Immature natural killer cell (primary cell): ENCODE measurements around the gene FABP3. TPM values are rescaled to one million over a fixed set of nuclear protein-coding genes. Genes with fewer than 3 reads are reported as not detected.

Experiments
- DNase-seq, 3 donors: peaks; one replicate each; pipeline ENCODE4 v3.0.0; 2022; ENCODE audit warnings: mixed read lengths in 1 of 3
- H3K27ac Mint-ChIP-seq, 6 donors: one replicate each; pipeline ENCODE4 v1.8.0; 2020; ENCODE audit warnings: mixed read lengths in 6 of 6, mild to moderate bottlenecking in 5 of 6, inconsistent platforms in 4 of 6, moderate library complexity in 3 of 6
- H3K27me3 Mint-ChIP-seq, 3 donors: one replicate each; pipeline ENCODE4 v1.8.0; 2020 to 2021; ENCODE audit warnings: low read depth in 3 of 3, mild to moderate bottlenecking in 3 of 3, mixed read lengths in 3 of 3, moderate library complexity in 3 of 3, inconsistent platforms in 1 of 3
- H3K36me3 Mint-ChIP-seq, 3 donors: one replicate each; pipeline ENCODE4 v1.8.0; 2020; ENCODE audit warnings: mixed read lengths in 3 of 3, inconsistent platforms in 2 of 3, mild to moderate bottlenecking in 2 of 3
- H3K4me1 Mint-ChIP-seq, 2 donors: one replicate each; pipeline ENCODE4 v1.8.0; 2020; ENCODE audit warnings: inconsistent platforms in 2 of 2, mild to moderate bottlenecking in 2 of 2, mixed read lengths in 2 of 2, moderate library complexity in 1 of 2
- H3K4me3 Mint-ChIP-seq, 5 donors: one replicate each; pipeline ENCODE4 v1.8.0; 2020; ENCODE audit warnings: mild to moderate bottlenecking in 5 of 5, mixed read lengths in 5 of 5, inconsistent platforms in 3 of 5, moderate library complexity in 3 of 5
- H3K9me3 Mint-ChIP-seq, 6 donors: one replicate each; pipeline ENCODE4 v1.8.0; 2020; ENCODE audit warnings: mild to moderate bottlenecking in 6 of 6, mixed read lengths in 6 of 6, inconsistent platforms in 4 of 6, moderate library complexity in 3 of 6
- polyA plus RNA-seq, 3 donors: library from polyadenylated mRNA; unstranded; fragments of 300-500 nt; fragmentation: Illumina TruSeq; gene quantifications; one replicate each; pipeline ENCODE4 v1.2.3, GENCODE V29; 2021

The FABP3 gene
- polyA plus RNA-seq, 3 donors from 2014 or later: not detected

DNA sequence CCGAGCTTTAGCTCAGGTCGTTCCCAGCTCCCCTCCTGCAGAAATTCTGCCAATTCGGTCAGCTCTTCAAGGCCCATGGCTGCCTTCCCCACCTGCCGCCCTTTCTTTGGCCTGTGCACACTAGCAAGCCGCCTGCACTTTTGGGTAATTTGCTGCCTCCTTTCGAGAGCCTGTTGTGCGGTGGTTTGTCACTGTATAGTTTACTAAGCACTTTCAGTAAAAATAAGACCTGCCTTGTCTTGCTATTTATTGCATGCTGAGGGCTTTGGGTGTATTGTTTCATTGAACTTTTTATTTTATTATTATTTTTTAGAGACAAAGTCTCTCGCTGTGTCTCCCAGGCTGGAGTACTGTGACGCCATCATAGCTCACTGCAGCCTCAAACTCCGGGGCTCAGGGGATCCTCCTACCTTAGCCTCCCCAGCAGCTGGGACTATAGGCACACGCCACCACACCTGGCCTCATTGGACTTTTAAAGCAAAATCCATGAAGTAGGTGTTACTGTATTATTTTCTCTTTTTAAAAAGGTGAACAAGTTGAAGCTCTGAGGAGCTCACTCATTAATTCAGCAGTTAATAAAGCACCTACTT lies 1.1 kb upstream of the FABP3 start:
- Mint-ChIP-seq H3K4me1 (peaks cover 18% of the 10 kb centered on the region in 2 donors), H3K27ac (peak overlapping the region in 4 of 6 donors; percentile 36 to 79 (median 44)), H3K9me3 (no peaks in the 10 kb centered on the region), H3K36me3 (peaks cover 0 to 3% (median 0%) of the 10 kb centered on the region in 3 donors), H3K27me3 (peaks cover 0 to 7% (median 4%) of the 10 kb centered on the region in 3 donors), H3K4me3 (peak overlapping the region; percentile 82 to 93 (median 91))
- no peak for DNase-seq

DNA sequence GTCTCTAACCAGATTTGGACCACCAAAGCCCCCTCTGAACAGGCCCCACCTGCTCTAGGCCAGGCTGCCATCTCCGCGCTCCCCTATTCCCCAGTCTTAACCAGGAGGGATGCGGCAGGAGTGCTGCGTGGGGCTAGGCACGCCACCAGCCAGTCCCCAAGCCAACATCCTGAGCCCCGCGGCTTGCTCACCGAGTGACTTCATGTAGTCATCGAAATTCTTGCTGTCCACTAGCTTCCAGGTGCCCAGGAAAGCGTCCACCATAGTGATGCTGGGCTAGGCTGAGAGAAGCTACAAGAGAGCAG lies 173 bp downstream of the FABP3 start:
- Mint-ChIP-seq H3K27me3 (peaks cover 0 to 4% (median 4%) of the 10 kb centered on the region in 3 donors), H3K27ac (peak overlapping the region in 1 of 6 donors; percentile 58)
- no peak for DNase-seq

DNA sequence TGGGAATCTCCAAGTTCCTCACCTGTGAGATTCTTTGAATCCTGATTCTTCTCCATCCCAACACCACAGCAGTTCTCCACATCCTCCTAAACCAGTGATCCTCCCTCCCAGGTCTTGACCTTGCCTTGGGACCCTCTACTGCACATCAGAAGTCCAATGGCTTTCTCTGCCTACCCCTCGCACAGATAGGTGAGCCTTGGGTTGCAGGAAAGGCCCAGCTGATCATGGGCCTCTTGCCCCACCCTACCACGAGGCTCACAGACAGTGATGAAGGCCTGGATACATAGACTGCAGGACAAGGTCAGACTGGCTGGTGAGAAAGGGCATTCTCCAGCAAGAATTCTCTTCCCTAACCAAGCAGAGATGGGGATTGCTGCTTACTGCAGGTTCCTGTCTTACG lies 825 bp downstream of the FABP3 start:
- DNase-seq: no peak
- Mint-ChIP-seq H3K27ac (peak overlapping the region in 1 of 6 donors; percentile 58), H3K27me3 (peaks cover 0 to 4% (median 4%) of the 10 kb centered on the region in 3 donors), H3K4me3 (peak overlapping the region in 3 of 5 donors; percentile 22 to 91 (median 63)), H3K9me3 (no peaks in the 10 kb centered on the region), H3K36me3 (peaks cover 0 to 5% (median 0%) of the 10 kb centered on the region in 3 donors), H3K4me1 (peaks cover 18% of the 10 kb centered on the region in 2 donors)

More for the DNA sequence above, 173 bp downstream of the FABP3 start:
- H3K36me3 Mint-ChIP-seq: peaks cover 0 to 5% (median 0%) of the 10 kb centered on the region in 3 donors
- H3K9me3 Mint-ChIP-seq: no peaks in the 10 kb centered on the region
- H3K4me3 Mint-ChIP-seq: peak overlapping the region; percentile 17 to 92 (median 63)
- peaks cover 18% of the 10 kb centered on the region in 2 donors for H3K4me1 Mint-ChIP-seq

DNA sequence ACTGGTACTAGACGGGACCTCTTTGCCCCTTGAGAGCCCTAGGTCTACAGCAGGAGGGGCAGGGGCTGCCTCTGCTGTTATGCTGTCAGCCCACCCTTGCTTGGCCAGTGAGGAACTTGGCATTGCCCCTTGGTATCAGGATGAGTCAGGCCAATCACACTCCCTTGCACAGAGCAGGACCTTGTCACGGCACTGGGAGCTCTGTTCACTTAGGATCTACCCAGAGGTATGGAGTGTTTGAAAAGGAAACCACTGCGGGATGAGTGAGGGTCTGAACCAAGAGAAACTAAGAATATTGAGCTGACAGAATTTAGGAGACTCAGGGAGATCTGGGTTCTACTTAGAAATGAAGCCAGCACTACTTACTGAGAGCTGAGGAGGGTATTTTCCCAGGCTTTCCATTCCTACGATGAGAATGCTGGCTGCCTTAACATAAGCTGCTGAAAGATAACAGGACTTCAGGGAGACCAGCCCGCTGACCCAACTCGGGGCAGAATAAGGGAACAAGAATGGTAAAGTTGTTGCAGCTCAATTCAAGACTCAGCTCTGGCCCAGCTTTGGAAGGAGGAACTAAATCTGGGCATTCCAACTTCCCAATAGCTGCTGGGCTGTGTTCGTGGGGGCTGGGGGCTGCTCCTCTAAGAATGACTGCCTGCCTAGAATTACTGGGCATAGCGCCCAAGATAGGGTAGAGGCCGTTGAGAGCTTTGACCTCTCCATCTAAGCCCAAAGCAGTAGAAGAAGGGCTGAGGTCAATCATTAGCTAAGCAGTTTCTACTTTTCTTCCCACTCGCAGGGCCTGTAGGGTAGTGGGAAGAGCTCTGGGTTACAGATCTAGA lies 1.5 kb downstream of the FABP3 start:
- H3K4me1 Mint-ChIP-seq: peaks cover 18% of the 10 kb centered on the region in 2 donors
- DNase-seq: no peak
- peaks cover 0 to 8% (median 0%) of the 10 kb centered on the region in 3 donors for H3K36me3 Mint-ChIP-seq
- H3K27me3 Mint-ChIP-seq: peaks cover 0 to 2% (median under 1%) of the 10 kb centered on the region in 3 donors
- H3K9me3 Mint-ChIP-seq: no peaks in the 10 kb centered on the region
- no peak overlapping the region for H3K27ac Mint-ChIP-seq
- H3K4me3 Mint-ChIP-seq: peak overlapping the region in 1 of 5 donors; percentile 34

DNA sequence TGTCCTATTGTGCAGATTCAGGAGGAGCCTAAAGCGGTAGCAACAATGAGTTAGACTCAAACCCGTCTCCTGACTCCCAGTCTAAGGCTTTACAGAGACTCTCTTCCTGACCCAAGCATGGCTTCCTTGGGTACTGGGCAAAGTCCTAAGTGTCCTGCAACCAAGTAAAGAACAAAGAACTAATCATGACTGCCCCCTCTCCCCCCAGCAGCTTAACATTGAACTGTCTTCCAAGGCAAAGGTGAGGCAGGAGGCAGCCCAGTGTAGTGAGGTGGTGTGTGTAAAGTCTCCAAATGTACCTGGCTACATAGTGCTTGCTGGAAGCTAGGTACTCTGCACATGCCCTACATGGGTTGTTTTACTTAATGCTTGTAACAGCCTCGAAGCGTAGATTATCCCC lies 2.3 kb downstream of the FABP3 start:
- Mint-ChIP-seq H3K36me3 (peaks cover 0 to 13% (median 4%) of the 10 kb centered on the region in 3 donors), H3K4me1 (peaks cover 18% of the 10 kb centered on the region in 2 donors), H3K9me3 (no peaks in the 10 kb centered on the region), H3K27me3 (peaks cover 0 to 2% (median 0%) of the 10 kb centered on the region in 3 donors), H3K4me3 (no peak overlapping the region), H3K27ac (no peak overlapping the region)
- no peak for DNase-seq

DNA sequence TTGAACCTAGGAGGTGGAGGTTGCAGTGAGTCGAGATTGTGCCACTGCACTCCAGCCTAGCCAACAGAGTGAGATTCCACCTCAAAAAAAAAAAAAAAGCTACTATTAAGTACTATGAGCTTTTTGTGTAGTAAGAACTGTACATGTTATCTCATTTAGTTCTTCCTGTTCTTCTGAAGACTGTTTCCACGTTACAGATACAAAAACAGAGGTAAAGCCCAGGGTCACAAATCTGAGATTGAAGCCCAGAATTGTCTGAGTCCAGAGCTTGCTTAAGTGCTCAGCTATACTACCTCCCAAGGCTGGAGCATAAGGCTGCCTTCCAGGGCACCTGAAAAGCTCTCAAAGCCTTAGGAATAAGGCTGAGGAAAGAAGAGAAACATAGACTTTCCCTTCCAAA lies 2.9 kb downstream of the FABP3 start:
- Mint-ChIP-seq H3K4me1 (peaks cover 18% of the 10 kb centered on the region in 2 donors), H3K27me3 (peaks cover 0 to 2% (median 0%) of the 10 kb centered on the region in 3 donors), H3K9me3 (no peaks in the 10 kb centered on the region), H3K36me3 (peaks cover 2 to 17% (median 8%) of the 10 kb centered on the region in 3 donors), H3K27ac (no peak overlapping the region), H3K4me3 (no peak overlapping the region)
- DNase-seq: no peak

DNA sequence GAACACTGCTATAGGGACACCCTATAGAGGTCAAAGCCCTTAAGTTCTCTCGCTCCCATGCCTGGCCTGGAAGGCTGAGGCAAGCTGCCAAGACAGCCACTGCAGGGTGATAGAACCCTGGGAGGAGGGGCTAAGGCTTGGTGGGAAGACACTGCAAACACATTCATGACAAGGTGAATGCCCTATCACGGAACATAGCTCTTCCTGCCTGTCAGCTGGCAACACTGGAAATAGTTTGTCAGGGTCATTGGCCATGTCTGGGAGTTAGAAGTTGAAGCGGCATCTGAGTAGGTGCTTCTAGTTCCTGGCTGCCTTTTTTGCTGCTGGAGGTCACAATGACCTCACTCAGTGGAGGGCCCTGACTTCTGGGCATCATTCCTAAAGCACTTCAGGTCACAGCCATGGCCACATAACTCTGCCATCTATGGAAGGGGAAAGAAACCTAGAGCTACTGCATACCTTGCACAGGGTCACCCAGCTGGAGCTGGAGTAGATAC lies 4.2 kb downstream of the FABP3 start:
- no peak overlapping the region for H3K4me3 Mint-ChIP-seq
- peaks cover 10 to 29% (median 19%) of the 10 kb centered on the region in 3 donors for H3K36me3 Mint-ChIP-seq
- peaks cover 0 to 3% (median 0%) of the 10 kb centered on the region in 3 donors for H3K27me3 Mint-ChIP-seq
- no peaks in the 10 kb centered on the region for H3K9me3 Mint-ChIP-seq
- no peak overlapping the region for H3K27ac Mint-ChIP-seq
- no peak for DNase-seq
- H3K4me1 Mint-ChIP-seq: peaks cover 13% of the 10 kb centered on the region in 2 donors

DNA sequence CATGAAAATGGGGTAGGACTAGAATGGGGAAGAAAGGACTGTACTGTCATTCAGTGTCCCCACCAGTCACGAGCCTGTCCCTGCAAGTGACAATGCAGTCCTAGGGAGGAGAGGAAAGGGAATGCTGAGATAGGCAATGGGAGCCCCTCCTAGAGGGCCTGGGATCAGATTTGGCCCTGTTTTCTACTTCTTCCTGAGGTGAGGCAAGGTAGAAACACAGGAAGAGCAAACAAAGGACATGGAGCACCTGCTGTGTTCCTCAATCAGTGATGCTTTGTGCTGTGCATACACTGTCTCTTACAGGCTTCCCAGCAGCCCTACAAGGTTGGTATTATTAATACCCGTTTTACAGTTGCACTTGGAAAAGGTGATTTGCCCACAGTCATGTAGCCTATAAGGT lies 6.1 kb downstream of the FABP3 start:
- peaks cover 0 to 1% (median 0%) of the 10 kb centered on the region in 3 donors for H3K27me3 Mint-ChIP-seq
- H3K4me3 Mint-ChIP-seq: no peak overlapping the region
- H3K9me3 Mint-ChIP-seq: no peaks in the 10 kb centered on the region
- no peak for DNase-seq
- no peaks in the 10 kb centered on the region for H3K4me1 Mint-ChIP-seq
- no peak overlapping the region for H3K27ac Mint-ChIP-seq
- peaks cover 13 to 29% (median 23%) of the 10 kb centered on the region in 3 donors for H3K36me3 Mint-ChIP-seq

DNA sequence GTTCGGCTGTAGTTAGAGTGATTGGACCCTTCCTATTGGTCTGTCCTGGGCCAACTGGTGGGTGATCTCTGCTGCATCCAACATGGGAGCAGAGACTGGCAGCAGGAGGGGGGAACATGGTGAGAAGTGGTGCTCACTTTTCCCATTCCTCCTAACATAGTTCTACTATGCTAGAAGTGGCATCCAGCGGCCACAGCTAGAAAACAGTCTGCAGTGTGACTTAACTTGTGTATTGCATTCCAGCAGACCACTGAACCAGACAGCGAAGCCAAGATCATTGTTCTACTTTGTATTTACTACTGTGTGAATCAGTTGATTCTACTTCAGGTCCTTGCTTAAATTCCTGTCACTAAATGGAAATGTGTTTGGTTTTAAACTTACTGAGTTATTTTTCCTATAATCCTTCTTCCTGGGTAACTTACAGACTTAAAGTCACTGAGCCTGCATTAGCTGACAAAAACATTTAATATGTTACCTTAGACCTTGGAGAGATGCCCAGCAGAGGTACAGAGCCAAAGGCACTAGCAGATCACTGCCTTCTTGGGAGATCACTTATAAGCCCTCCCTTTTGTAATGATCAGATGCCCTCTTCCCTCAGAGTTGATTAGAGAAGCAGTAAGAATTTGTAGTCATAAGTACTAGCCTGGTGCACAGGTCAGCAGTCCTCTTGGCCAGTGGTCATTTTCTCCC lies 8.2 kb downstream of the FABP3 start:
- peaks cover 13 to 31% (median 27%) of the 10 kb centered on the region in 3 donors for H3K36me3 Mint-ChIP-seq
- H3K4me3 Mint-ChIP-seq: no peak overlapping the region
- H3K27ac Mint-ChIP-seq: no peak overlapping the region
- no peak for DNase-seq
- no peaks in the 10 kb centered on the region for H3K4me1 Mint-ChIP-seq
- no peaks in the 10 kb centered on the region for H3K9me3 Mint-ChIP-seq
- peaks cover 0 to 1% (median 0%) of the 10 kb centered on the region in 3 donors for H3K27me3 Mint-ChIP-seq

DNA sequence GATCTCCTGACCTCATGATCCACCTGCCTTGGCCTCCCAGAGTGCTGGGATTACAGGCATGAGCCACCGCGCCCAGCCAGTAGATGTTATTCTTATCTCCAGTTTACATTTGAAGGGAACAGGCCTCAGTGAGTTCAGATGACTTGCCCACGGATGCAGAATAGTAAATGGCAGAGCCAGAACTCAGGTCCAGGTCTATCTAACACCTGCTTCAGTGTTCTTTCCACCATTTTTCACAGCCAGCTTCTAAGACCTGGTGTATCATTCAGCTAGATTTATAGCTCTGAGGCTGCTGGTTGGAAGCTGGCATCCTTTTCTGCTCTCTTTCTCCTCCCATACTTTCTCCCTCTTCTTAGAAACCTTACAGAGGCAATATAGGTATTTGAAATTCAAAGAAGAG lies 10.8 kb downstream of the FABP3 start:
- no peaks in the 10 kb centered on the region for H3K4me1 Mint-ChIP-seq
- no peak overlapping the region for H3K4me3 Mint-ChIP-seq
- peaks cover 0 to 1% (median 0%) of the 10 kb centered on the region in 3 donors for H3K27me3 Mint-ChIP-seq
- no peak for DNase-seq
- no peaks in the 10 kb centered on the region for H3K9me3 Mint-ChIP-seq
- no peak overlapping the region for H3K27ac Mint-ChIP-seq
- peaks cover 24 to 43% (median 36%) of the 10 kb centered on the region in 3 donors for H3K36me3 Mint-ChIP-seq

DNA sequence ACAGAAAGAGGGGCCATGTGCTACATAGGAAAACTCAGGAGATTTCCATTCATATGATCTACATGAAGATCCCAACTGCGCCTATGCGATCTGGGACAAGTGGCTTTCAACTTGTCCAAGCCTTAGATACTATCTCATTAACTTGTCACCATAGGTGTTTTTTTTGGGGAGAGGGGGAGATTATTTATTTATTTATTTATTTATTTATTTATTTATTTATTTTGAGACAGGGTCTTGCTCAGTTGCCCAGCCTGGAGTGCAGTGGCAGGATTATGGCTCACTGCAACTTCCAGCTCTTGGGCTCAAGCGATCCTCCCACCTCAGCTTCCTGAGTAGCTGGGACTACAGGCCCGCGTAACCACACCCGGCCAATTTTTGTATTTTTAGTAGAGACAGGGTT lies 11.3 kb downstream of the FABP3 start:
- DNase-seq: no peak
- Mint-ChIP-seq H3K27ac (no peak overlapping the region), H3K36me3 (peaks cover 24 to 43% (median 36%) of the 10 kb centered on the region in 3 donors), H3K27me3 (peaks cover 0 to 1% (median 0%) of the 10 kb centered on the region in 3 donors), H3K4me3 (no peak overlapping the region), H3K4me1 (no peaks in the 10 kb centered on the region), H3K9me3 (no peaks in the 10 kb centered on the region)

DNA sequence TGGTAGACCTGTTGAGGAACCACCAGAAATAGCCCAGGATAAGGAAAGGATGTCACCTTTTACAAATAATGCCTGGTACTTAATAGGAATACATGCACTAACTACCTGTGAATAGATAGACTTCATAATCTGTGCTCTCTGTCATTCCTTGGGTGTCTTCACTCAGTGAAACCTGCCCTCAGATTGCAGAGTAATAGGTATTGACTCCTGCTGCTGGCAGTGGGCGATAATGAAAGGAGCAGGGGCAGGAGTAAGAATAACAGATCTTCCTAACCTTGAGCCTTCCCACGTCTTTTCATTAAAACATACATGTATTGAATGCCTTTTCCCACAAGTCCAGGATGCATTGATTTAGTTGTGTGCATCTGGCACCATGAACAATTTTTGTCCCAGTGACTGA lies 16.4 kb downstream of the FABP3 start:
- Mint-ChIP-seq H3K27me3 (no peaks in the 10 kb centered on the region), H3K36me3 (peaks cover 19 to 29% (median 26%) of the 10 kb centered on the region in 3 donors), H3K27ac (no peak overlapping the region), H3K4me3 (no peak overlapping the region), H3K4me1 (no peaks in the 10 kb centered on the region), H3K9me3 (no peaks in the 10 kb centered on the region)
- DNase-seq: no peak

DNA sequence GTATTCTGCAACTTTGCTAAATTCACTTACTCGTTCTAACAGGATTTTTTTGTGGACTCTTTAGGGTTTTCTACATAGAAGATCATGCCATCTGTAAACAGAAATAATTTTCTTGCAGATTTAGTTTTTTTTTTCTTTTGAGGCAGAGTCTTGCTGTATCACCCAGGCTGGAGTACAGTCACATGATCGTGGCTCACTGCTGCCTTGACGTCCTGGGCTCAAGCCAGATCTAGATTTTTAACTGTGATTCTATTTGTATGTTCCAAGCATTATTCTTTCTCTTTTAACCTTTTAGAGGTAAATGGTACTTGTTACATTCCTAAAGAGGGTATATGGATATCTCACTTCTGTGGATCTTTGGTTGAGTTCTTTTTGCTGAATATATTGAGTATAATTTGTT lies 18.6 kb downstream of the FABP3 start:
- DNase-seq: no peak
- Mint-ChIP-seq H3K9me3 (no peaks in the 10 kb centered on the region), H3K4me3 (no peak overlapping the region), H3K4me1 (no peaks in the 10 kb centered on the region), H3K36me3 (peaks cover 19 to 39% (median 31%) of the 10 kb centered on the region in 3 donors), H3K27me3 (no peaks in the 10 kb centered on the region), H3K27ac (no peak overlapping the region)
